Heart left ventricle (tissue), 16 donors: Measurements from ENCODE around the gene ALK. TPM values are rescaled to one million over a fixed set of nuclear protein-coding genes. Genes with fewer than 3 reads are reported as not detected.

Experiments
- ATAC-seq, 4 donors: fragments of 200-7000 bp; cut with Tn5 transposase; one replicate each; pipeline ENCODE4 v1.9.1; 2020 to 2022; ENCODE audit warnings: moderate library complexity in 4 of 4, mild to moderate bottlenecking in 3 of 4, moderate number of reproducible peaks in 1 of 4
- DNase-seq, 5 donors: peaks; one replicate each; pipeline ENCODE4 v3.0.0-alpha.2; 2020
- H3K27ac ChIP-seq, 12 donors: fragments of 200-600 bp; sonication (generic) in 4 of 12; one replicate each; pipeline versions ENCODE4 v1.5.0 to v1.8.0; 2016 to 2022; ENCODE audit warnings: mild to moderate bottlenecking in 2 of 12
- H3K27me3 ChIP-seq, 9 donors: fragments of 200-600 bp; sonication (generic) in 2 of 9; one replicate each; pipeline versions ENCODE4 v1.5.1 to v1.8.0; 2016 to 2022; ENCODE audit warnings: mild to moderate bottlenecking in 3 of 9
- H3K36me3 ChIP-seq, 9 donors: fragments of 200-600 bp; sonication (generic) in 2 of 9; one replicate each; pipeline versions ENCODE4 v1.5.0 to v1.8.0; 2018 to 2022; ENCODE audit warnings: mild to moderate bottlenecking in 2 of 9
- H3K4me1 ChIP-seq, 12 donors: fragments of 200-600 bp; sonication (generic) in 4 of 12; one replicate each; pipeline versions ENCODE4 v1.5.0 to v1.8.0; 2016 to 2022; ENCODE audit warnings: mild to moderate bottlenecking in 3 of 12
- H3K4me3 ChIP-seq, 12 donors: fragments of 200-600 bp; sonication (generic) in 4 of 12; one replicate each; pipeline versions ENCODE4 v1.5.0 to v1.8.0; 2017 to 2022; ENCODE audit warnings: mild to moderate bottlenecking in 9 of 12, moderate library complexity in 4 of 12
- H3K9me3 ChIP-seq, 12 donors: fragments of 200-600 bp; sonication (generic) in 4 of 12; one replicate each; pipeline versions ENCODE4 v1.5.0 to v1.8.0; 2016 to 2022; ENCODE audit warnings: mild to moderate bottlenecking in 1 of 12
- POLR2A ChIP-seq, 2 donors: fragments of 450-650 bp; IDR thresholded peaks; one replicate each; pipeline ENCODE4 v1.6.1; 2017; ENCODE audit warnings: antibody characterized with exemption in 2 of 2, mild to moderate bottlenecking in 2 of 2, moderate library complexity in 2 of 2
- WGBS, 4 donors: extraction: QIAGEN DNeasy Blood & Tissue Kit in 2 of 4; methylation state at CpG; one replicate each; pipeline versions ENCODE4 v1.1.5 to v1.1.7; 2013 to 2018; 5-methylcytosine and 5-hydroxymethylcytosine counted together
- intact Hi-C, 10 donors: fragments of 100-400 bp; cut with DNase I; formaldehyde crosslinking; loops; one replicate each; pipeline versions ENCODE4 v1.11.1 to v1.14.2; 2022
- polyA plus RNA-seq, 2 donors: library from polyadenylated mRNA; stranded (reverse); fragments of 200-250 nt; gene quantifications; one replicate each; pipeline ENCODE4 v1.2.3, GENCODE V29; 2013
- total RNA-seq, 9 donors: library from RNA; depleted of rRNA in 2 of 9; stranded (reverse); fragments of >200 nt in 2 of 9; fragmentation: NEBNext Ultra II Directional in 3 of 9; extraction: Animal tissue kit (Norgen Biotek cat#: 25700) in 3 of 9; gene quantifications; one replicate each; pipeline versions ENCODE4 v1.1.0 to v1.2.4, GENCODE V29; 2016 to 2023
- TF ChIP-seq, protein P1 (sequence below), 12 donors: fragments of 200-600 bp; sonication (generic) in 4 of 12; IDR thresholded peaks; one replicate each; pipeline versions ENCODE4 v1.5.0 to v1.8.0; 2018 to 2022; ENCODE audit warnings: antibody characterized with exemption in 12 of 12, mild to moderate bottlenecking in 5 of 12
- donor health status: ischemic (EF 13 %, LVEDD 7.1; RV severe dilation, severe dysfunction).
- donor health status: healthy with polysubstance abuse.
- donor health status: DM: no; HTN: yes; CAD: no.
- donor health status: DM: no; HTN: no; CAD: no.
- donor health status: ischemic (EF 25% LVEDD 6.9; RV normal size, moderate dysfunction).
- donor health status: ischemic (EF 25% LVEDD 5.7; RV mildly dilated, moderate dysfunction).
- donor health status: healthy.
- donor health status: DM: yes; HTN: yes; CAD: no.
- donor health status: ischemic (EF 35%, LVEDD 5.7; RV mildly dilated, moderate dysfunction).
- donor health status: nonischemic (EF 11% LVEDD 7.7; RV severe dilation, severe dysfunction).
- donor health status: DM: yes; HTN: yes; CAD: no.
- donor health status: PGD.
- donor health status: ischemic (EF 29% LVEDD 5.4; RV normal size, mild dysfunction).
- donor health status: nonischemic (EF 23%, LVEDD 6.1; RV moderate dilation, normal function).

ALK gene
- total and polyA plus RNA-seq, 11 donors: 0.05 to 0.50 (median 0.13) TPM; not detected in 5

DNA sequence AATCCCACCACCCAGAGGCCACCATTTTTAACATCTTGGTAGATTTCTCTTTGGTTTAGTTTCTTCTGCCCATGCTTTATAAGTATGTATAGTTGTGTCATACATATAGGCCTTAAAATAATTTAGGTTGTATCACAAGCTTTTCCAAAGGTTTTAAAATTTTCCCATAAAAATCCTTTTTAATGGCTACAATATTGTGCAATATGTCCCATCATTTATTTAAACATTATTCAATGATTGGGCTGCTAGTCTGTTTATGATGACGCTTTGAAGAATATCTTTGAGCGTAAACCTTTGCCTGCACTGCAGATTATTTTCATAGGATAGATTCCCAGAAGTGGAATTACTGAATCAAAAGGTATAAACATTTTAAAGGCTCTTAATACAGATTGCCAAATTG, 588.8 kb downstream of the ALK start:
- no peak for ATAC-seq
- intact Hi-C loops: no loop called here

GRCh38 chr2:29329899-29330298, 591.5 kb downstream of the ALK start:
- Histone ChIP-seq H3K9me3 (no peaks in the 10 kb centered on the region), H3K36me3 (no peaks in the 10 kb centered on the region), H3K27ac (no peak overlapping the region), H3K27me3 (no peaks in the 10 kb centered on the region), H3K4me1 (no peaks in the 10 kb centered on the region), H3K4me3 (no peak overlapping the region)
- DNase-seq (no peak), ATAC-seq (no peak)
- TF ChIP-seq, protein P1, sequence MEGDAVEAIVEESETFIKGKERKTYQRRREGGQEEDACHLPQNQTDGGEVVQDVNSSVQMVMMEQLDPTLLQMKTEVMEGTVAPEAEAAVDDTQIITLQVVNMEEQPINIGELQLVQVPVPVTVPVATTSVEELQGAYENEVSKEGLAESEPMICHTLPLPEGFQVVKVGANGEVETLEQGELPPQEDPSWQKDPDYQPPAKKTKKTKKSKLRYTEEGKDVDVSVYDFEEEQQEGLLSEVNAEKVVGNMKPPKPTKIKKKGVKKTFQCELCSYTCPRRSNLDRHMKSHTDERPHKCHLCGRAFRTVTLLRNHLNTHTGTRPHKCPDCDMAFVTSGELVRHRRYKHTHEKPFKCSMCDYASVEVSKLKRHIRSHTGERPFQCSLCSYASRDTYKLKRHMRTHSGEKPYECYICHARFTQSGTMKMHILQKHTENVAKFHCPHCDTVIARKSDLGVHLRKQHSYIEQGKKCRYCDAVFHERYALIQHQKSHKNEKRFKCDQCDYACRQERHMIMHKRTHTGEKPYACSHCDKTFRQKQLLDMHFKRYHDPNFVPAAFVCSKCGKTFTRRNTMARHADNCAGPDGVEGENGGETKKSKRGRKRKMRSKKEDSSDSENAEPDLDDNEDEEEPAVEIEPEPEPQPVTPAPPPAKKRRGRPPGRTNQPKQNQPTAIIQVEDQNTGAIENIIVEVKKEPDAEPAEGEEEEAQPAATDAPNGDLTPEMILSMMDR (IDR thresholded peaks at IDR 0.05): peak in 1 of 12 donors; percentile 10
- no peak for TF ChIP-seq POLR2A (IDR thresholded peaks at IDR 0.05)
- intact Hi-C loops: no loop called here
- 59 to 82% (median 72%) methylated on average over 3 of the region's 3 CpGs for WGBS, 4 donors

More for the DNA sequence above, 588.8 kb downstream of the ALK start:
- Histone ChIP-seq H3K27ac (no peak overlapping the region), H3K27me3 (no peaks in the 10 kb centered on the region), H3K9me3 (no peaks in the 10 kb centered on the region), H3K4me1 (no peaks in the 10 kb centered on the region), H3K36me3 (no peaks in the 10 kb centered on the region), H3K4me3 (no peak overlapping the region)
- DNase-seq: no peak
- TF ChIP-seq, protein P1 (IDR thresholded peaks at IDR 0.05): no peak
- no peak for TF ChIP-seq POLR2A (IDR thresholded peaks at IDR 0.05)
- WGBS, 4 donors: 95 to 97% (median 96%) methylated on average over 2 of the region's 2 CpGs

- 85 to 89% (median 87%) methylated on average over 8 of the region's 8 CpGs for WGBS, 4 donors
- Histone ChIP-seq H3K4me3 (no peak overlapping the region), H3K4me1 (no peaks in the 10 kb centered on the region), H3K27me3 (peaks cover 0 to 11% (median 0%) of the 10 kb centered on the region in 9 donors), H3K27ac (no peak overlapping the region), H3K9me3 (no peaks in the 10 kb centered on the region), H3K36me3 (no peaks in the 10 kb centered on the region)
- DNase-seq (no peak), ATAC-seq (no peak)
- no peak for TF ChIP-seq POLR2A (IDR thresholded peaks at IDR 0.05)
- TF ChIP-seq, protein P1 (IDR thresholded peaks at IDR 0.05): no peak
- intact Hi-C loops: no loop called here
Measured at GRCh38 chr2:29326926-29327325, 594.5 kb downstream of the ALK start.

GRCh38 chr2:29325544-29325943, 595.8 kb downstream of the ALK start:
- Histone ChIP-seq H3K4me3 (no peak overlapping the region), H3K27me3 (peaks cover 0 to 15% (median 0%) of the 10 kb centered on the region in 9 donors), H3K27ac (no peak overlapping the region), H3K36me3 (no peaks in the 10 kb centered on the region), H3K9me3 (no peaks in the 10 kb centered on the region), H3K4me1 (no peaks in the 10 kb centered on the region)
- intact Hi-C loops: no loop called here
- ATAC-seq (no peak), DNase-seq (no peak)
- whole genome bisulfite sequencing, 4 donors: 54 to 83% (median 70%) methylated on average over 3 of the region's 3 CpGs
- TF ChIP-seq POLR2A (IDR thresholded peaks at IDR 0.05): no peak
- TF ChIP-seq, protein P1 (IDR thresholded peaks at IDR 0.05): no peak
